Left lung (tissue), 10 donors: ENCODE results near the gene GPR78. TPM values are rescaled to one million over a fixed set of nuclear protein-coding genes. Genes with fewer than 3 reads are reported as not detected.
"Not testable (repeated sequence)": the region's sequence is repeated elsewhere in the genome, so short reads cannot be mapped to it uniquely, and the experiment has no call there.

Experiments
- ATAC-seq: fragments of 200-7000 bp; cut with Tn5 transposase; one replicate; pipeline ENCODE4 v1.9.1; 2020; ENCODE audit warnings: moderate library complexity
- DNase-seq, 4 donors: peaks; one replicate each; pipeline ENCODE4 v3.0.0-alpha.2; 2013 to 2020
- H3K27ac ChIP-seq, 2 donors: fragments of 200-600 bp; sonication (generic) in 1 of 2; one replicate each; pipeline versions ENCODE4 v1.5.0 to v1.8.0; 2020 to 2021
- H3K27me3 ChIP-seq, 2 donors: fragments of 200-600 bp; sonication (generic) in 1 of 2; one replicate each; pipeline versions ENCODE4 v1.5.0 to v1.8.0; 2020 to 2021
- H3K36me3 ChIP-seq, 2 donors: fragments of 200-600 bp; sonication (generic) in 1 of 2; one replicate each; pipeline versions ENCODE4 v1.5.0 to v1.8.0; 2020 to 2021
- H3K4me1 ChIP-seq, 2 donors: fragments of 200-600 bp; one replicate each; pipeline ENCODE4 v1.8.0; 2021
- H3K4me3 ChIP-seq, 2 donors: fragments of 200-600 bp; sonication (generic) in 1 of 2; one replicate each; pipeline versions ENCODE4 v1.5.0 to v1.8.0; 2020 to 2021; ENCODE audit warnings: mild to moderate bottlenecking in 1 of 2
- H3K9me3 ChIP-seq, 2 donors: fragments of 200-600 bp; sonication (generic) in 1 of 2; one replicate each; pipeline versions ENCODE4 v1.5.0 to v1.8.0; 2020 to 2021
- CTCF ChIP-seq, 2 donors: fragments of 200-600 bp; sonication (generic) in 1 of 2; IDR thresholded peaks; one replicate each; pipeline versions ENCODE4 v1.5.0 to v1.8.0; 2021; ENCODE audit warnings: antibody characterized with exemption in 2 of 2
- intact Hi-C, 2 donors: fragments of 100-400 bp; cut with DNase I; formaldehyde crosslinking; loops; one replicate each; pipeline versions ENCODE4 v1.11.2 to v1.14.2; 2022
- polyA plus RNA-seq, 6 donors: library from polyadenylated mRNA; unstranded; fragments of 120-200 nt; gene quantifications; one replicate each; pipeline ENCODE4 v1.2.1, GENCODE V29; 2013; ENCODE audit not compliant: insufficient read length in 6 of 6
- total RNA-seq, 2 donors: library from RNA; stranded (reverse); fragmentation: NEBNext Ultra II Directional; extraction: Animal tissue kit (Norgen Biotek cat#: 25700); gene quantifications; one replicate each; pipeline ENCODE4 v1.2.1, GENCODE V29; 2021
- donor health status: DM: no; HTN: yes; CAD: no.
- donor health status: DM: no; HTN: no; CAD: no.

Gene GPR78
- total and polyA plus RNA-seq, 8 donors = 0.07 to 0.67 (median 0.11) TPM

GRCh38 chr4:8618961-8619720 is 38.9 kb downstream of the GPR78 start:
- Histone ChIP-seq H3K4me1 (no peaks in the 10 kb centered on the region), H3K9me3 (no peaks in the 10 kb centered on the region), H3K36me3 (no peaks in the 10 kb centered on the region), H3K4me3 (no peak overlapping the region), H3K27me3 (peaks cover 0 to 7% of the 10 kb centered on the region in 2 donors), H3K27ac (no peak overlapping the region)
- TF ChIP-seq CTCF (IDR thresholded peaks at IDR 0.05) = no peak
- DNase-seq (peak in 1 of 4 donors; percentile 70), ATAC-seq (no peak)
- intact Hi-C loops = no loop called here

GRCh38 chr4:8621135-8621534 is 40.9 kb downstream of the GPR78 start:
- ATAC-seq, H3K9me3 ChIP-seq, H3K36me3 ChIP-seq, H3K4me1 ChIP-seq, H3K4me3 ChIP-seq, H3K27me3 ChIP-seq, intact Hi-C loops, H3K27ac ChIP-seq: not testable (repeated sequence)
- DNase-seq = peak in 1 of 4 donors; percentile 35

- H3K4me3 ChIP-seq, H3K4me1 ChIP-seq, intact Hi-C loops, H3K36me3 ChIP-seq, H3K9me3 ChIP-seq, DNase-seq, H3K27me3 ChIP-seq, H3K27ac ChIP-seq: not testable (repeated sequence)
- ATAC-seq = peak; percentile 75
Measured at GRCh38 chr4:8624601-8625272, 44.5 kb downstream of the GPR78 start.

- H3K4me3 ChIP-seq, H3K36me3 ChIP-seq, DNase-seq, H3K27ac ChIP-seq, H3K27me3 ChIP-seq, H3K9me3 ChIP-seq, intact Hi-C loops, H3K4me1 ChIP-seq: not testable (repeated sequence)
- ATAC-seq = peak; percentile 83
Measured at GRCh38 chr4:8630240-8630905, 50.2 kb downstream of the GPR78 start.

GRCh38 chr4:8631896-8632295 is 51.7 kb downstream of the GPR78 start:
- H3K4me3 ChIP-seq, H3K27me3 ChIP-seq, H3K27ac ChIP-seq, H3K9me3 ChIP-seq, intact Hi-C loops, H3K4me1 ChIP-seq, H3K36me3 ChIP-seq, ATAC-seq: not testable (repeated sequence)
- peak in 1 of 4 donors; percentile 65 for DNase-seq

- H3K9me3 ChIP-seq, H3K4me1 ChIP-seq, H3K4me3 ChIP-seq, H3K36me3 ChIP-seq, intact Hi-C loops, H3K27ac ChIP-seq, ATAC-seq: not testable (repeated sequence)
- DNase-seq = peak in 1 of 4 donors; percentile 70
- H3K27me3 ChIP-seq = peaks cover 0 to 12% of the 10 kb centered on the region in 2 donors
Measured at GRCh38 chr4:8634773-8635172, 54.6 kb downstream of the GPR78 start.

GRCh38 chr4:8635897-8636554 is 55.8 kb downstream of the GPR78 start:
- H3K36me3 ChIP-seq, H3K4me3 ChIP-seq, intact Hi-C loops: not testable (repeated sequence)

More at GRCh38 chr4:8635897-8636554, 55.8 kb downstream of the GPR78 start:
- not testable (repeated sequence) for H3K27ac ChIP-seq, H3K4me1 ChIP-seq, H3K9me3 ChIP-seq, DNase-seq
- peak; percentile 82 for ATAC-seq
- H3K27me3 ChIP-seq = peaks cover 0 to 12% of the 10 kb centered on the region in 2 donors

Other genes starting within 250 kb of the GPR78 start
- 10 to 100 TPM; 22.5 to 31.7 TPM for gene ACOX3, start 139.7 kb upstream of the GPR78 start, total RNA-seq
- gene ACOX3, start 139.7 kb upstream of the GPR78 start, polyA plus RNA-seq = 10 to 100 TPM; 19.9 to 26.0 (median 23.4) TPM
- 10 to 100 TPM; 15.0 to 18.7 TPM for gene TRMT44, start 139.6 kb upstream of the GPR78 start, total RNA-seq
- 10 to 100 TPM; 16.0 to 20.6 (median 19.5) TPM for gene TRMT44, start 139.6 kb upstream of the GPR78 start, polyA plus RNA-seq
- 10 to 100 TPM in 1 of 2 donors, 1 to 10 TPM in 1; 4.3 to 18.4 TPM for gene CPZ, start 12.4 kb downstream of the GPR78 start, total RNA-seq
- gene CPZ, start 12.4 kb downstream of the GPR78 start, polyA plus RNA-seq = 1 to 10 TPM; 1.3 to 5.3 (median 2.8) TPM